Measurements from ENCODE around the gene IFT122. TPM values are rescaled to one million over a fixed set of nuclear protein-coding genes. Genes with fewer than 3 reads are reported as not detected.

IFT122 gene
- total RNA-seq, 1 donor from 2014 or later, result 9.1 TPM

DNA sequence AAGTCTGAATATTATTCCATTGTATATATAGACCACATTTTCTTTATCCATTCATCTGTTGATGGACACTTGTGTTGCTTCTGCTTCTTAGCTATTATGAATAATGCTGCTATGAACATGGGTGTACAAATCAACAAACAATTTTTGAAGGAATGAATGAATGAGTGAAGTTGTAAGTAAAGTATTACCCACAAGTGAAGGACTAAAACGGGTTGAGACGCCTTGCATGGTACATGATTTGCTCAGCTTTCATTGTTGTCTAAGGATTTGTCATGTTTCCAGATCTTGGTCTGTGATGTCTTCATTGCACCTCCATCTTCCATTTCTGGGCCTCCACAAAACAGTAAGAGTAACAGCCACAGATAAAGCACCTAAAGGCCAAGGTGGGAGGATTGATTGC, 20.5 kb downstream of the IFT122 start:
- no peak for DNase-seq (ENCODE audit: low read depth)
- TF ChIP-seq, protein P1, sequence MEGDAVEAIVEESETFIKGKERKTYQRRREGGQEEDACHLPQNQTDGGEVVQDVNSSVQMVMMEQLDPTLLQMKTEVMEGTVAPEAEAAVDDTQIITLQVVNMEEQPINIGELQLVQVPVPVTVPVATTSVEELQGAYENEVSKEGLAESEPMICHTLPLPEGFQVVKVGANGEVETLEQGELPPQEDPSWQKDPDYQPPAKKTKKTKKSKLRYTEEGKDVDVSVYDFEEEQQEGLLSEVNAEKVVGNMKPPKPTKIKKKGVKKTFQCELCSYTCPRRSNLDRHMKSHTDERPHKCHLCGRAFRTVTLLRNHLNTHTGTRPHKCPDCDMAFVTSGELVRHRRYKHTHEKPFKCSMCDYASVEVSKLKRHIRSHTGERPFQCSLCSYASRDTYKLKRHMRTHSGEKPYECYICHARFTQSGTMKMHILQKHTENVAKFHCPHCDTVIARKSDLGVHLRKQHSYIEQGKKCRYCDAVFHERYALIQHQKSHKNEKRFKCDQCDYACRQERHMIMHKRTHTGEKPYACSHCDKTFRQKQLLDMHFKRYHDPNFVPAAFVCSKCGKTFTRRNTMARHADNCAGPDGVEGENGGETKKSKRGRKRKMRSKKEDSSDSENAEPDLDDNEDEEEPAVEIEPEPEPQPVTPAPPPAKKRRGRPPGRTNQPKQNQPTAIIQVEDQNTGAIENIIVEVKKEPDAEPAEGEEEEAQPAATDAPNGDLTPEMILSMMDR (IDR thresholded peaks at IDR 0.05; ENCODE audit: insufficient read depth, low read length, poor library complexity, severe bottlenecking), result no peak

DNA sequence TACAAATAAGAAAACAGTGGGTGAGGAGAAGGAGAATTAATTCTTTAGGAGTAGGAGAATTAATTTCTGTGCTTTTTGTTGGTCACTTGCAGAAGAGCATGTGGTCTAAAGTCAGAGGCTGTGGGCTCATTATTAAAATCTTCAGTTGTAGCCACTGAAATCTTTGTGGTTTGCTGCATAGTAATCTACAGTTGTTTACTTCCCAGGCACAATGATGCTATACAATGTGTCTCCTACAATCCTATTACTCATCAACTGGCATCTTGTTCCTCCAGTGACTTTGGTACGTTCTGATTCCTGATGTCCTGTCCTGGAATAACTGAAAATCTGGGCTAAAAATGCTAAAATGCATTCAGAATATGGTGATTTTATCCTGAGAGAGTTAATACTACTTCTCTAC, 21.0 kb downstream of the IFT122 start:
- Histone ChIP-seq H3K36me3 (ENCODE audit: control insufficient read depth, insufficient read depth, low read length) (no peaks in the 10 kb centered on the region), H3K27me3 (ENCODE audit: control insufficient read depth, insufficient read depth, low read length) (no peaks in the 10 kb centered on the region), H3K4me3 (ENCODE audit: low read depth, low read length) (no peak overlapping the region)
- TF ChIP-seq, protein P1 (IDR thresholded peaks at IDR 0.05; ENCODE audit: insufficient read depth, low read length, poor library complexity, severe bottlenecking), result no peak
- no peak for DNase-seq (ENCODE audit: low read depth)

More for the DNA sequence above, 20.5 kb downstream of the IFT122 start:
- Histone ChIP-seq H3K27me3 (ENCODE audit: control insufficient read depth, insufficient read depth, low read length) (no peaks in the 10 kb centered on the region), H3K36me3 (ENCODE audit: control insufficient read depth, insufficient read depth, low read length) (no peaks in the 10 kb centered on the region), H3K4me3 (ENCODE audit: low read depth, low read length) (no peak overlapping the region)

DNA sequence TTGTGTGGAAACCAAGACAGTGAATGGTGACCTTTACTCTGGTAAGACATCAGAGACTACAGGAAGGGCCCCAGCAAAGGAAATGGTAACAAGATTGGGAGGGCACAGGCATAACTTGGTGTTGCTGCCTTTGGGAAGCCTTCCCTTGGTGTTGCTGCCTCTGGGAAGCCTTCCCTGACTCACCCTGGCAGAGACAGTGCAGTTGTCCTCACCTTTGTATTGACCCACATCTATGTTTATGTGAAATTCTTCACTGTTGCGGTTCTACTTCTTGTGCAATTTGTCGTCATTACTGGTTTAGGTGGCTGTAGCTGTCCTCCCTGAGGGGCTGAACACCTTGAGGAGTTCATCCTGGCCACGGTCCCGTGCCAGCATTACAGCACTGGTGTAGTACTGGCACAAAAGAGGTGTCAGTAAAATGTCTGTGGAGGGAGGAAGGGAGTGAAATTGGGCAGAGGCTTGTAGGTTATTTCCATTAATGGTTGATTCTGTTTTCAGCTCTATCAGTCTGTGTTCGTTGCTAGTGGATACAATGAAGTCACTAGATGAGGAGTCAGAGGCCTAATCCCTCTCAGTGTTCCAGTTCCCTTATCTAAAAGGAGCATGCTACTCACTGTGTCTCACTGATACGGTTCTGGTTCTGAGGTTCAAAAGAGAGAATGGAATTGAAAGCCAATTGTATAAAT, 21.6 kb downstream of the IFT122 start:
- Histone ChIP-seq H3K4me3 (ENCODE audit: low read depth, low read length) (no peak overlapping the region), H3K36me3 (ENCODE audit: control insufficient read depth, insufficient read depth, low read length) (no peaks in the 10 kb centered on the region)
- DNase-seq (ENCODE audit: low read depth), result no peak

DNA sequence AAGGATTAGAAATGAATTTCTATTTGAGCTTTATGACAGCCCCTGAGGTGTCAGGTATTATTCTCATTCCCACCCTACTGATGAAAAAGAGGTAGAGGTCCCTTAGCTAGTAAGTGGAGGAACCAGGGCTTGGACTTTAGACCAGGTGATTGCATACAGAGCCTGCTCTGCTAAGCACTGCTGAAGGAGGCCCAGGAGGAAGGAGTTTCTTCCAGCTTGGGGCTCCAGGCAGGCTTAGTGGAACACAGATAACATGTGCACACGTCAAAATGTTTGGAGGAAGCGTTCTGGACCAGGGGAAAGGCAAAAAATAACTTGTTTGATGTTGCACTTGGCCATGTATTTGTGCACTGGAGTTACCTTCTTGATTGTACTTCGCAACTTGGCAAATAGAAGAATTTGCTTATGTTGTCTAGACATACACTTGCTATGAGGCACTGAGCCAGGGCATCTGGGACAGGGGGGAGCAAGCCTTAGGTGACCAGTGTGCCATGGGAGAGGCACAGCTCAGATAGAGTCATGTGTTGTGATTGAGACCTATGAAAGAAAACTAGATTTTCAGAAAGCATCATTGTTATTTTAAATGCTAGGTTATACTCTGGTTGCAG, 22.4 kb downstream of the IFT122 start:
- H3K36me3 ChIP-seq (ENCODE audit: control insufficient read depth, insufficient read depth, low read length), result no peaks in the 10 kb centered on the region
- no peak for DNase-seq (ENCODE audit: low read depth)
- H3K27me3 ChIP-seq (ENCODE audit: control insufficient read depth, insufficient read depth, low read length), result no peaks in the 10 kb centered on the region
- H3K4me3 ChIP-seq (ENCODE audit: low read depth, low read length), result no peak overlapping the region
- TF ChIP-seq, protein P1 (IDR thresholded peaks at IDR 0.05; ENCODE audit: insufficient read depth, low read length, poor library complexity, severe bottlenecking), result no peak

More for the DNA sequence above, 21.6 kb downstream of the IFT122 start:
- no peaks in the 10 kb centered on the region for H3K27me3 ChIP-seq (ENCODE audit: control insufficient read depth, insufficient read depth, low read length)
- TF ChIP-seq, protein P1 (IDR thresholded peaks at IDR 0.05; ENCODE audit: insufficient read depth, low read length, poor library complexity, severe bottlenecking), result no peak

DNA sequence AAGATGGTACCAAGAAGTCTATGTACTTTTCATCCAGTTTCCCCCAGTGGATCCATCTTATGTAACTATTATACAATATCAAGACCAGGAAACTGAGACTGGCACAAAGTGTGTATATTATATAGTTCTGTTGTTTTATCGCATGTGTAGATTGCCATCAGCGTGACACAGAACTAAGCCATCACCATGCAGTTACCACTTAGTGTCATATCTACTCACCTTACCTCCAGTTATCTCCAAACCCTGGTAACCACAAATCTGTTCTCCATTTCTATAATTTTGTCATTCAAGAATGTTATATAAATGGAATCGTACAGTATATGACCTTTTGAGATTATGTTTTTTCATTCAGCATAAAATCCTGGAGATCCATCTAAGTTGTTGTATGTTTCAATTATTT, 23.1 kb downstream of the IFT122 start:
- no peak overlapping the region for H3K4me3 ChIP-seq (ENCODE audit: low read depth, low read length)
- DNase-seq (ENCODE audit: low read depth), result no peak
- no peaks in the 10 kb centered on the region for H3K27me3 ChIP-seq (ENCODE audit: control insufficient read depth, insufficient read depth, low read length)
- TF ChIP-seq, protein P1 (IDR thresholded peaks at IDR 0.05; ENCODE audit: insufficient read depth, low read length, poor library complexity, severe bottlenecking), result no peak
- H3K36me3 ChIP-seq (ENCODE audit: control insufficient read depth, insufficient read depth, low read length), result no peaks in the 10 kb centered on the region
